ENCODE results near the gene NIM1K. TPM values are rescaled to one million over a fixed set of nuclear protein-coding genes. Genes with fewer than 3 reads are reported as not detected.

The NIM1K gene
- total and polyA plus RNA-seq, 4 experiments from 2014 or later = 0.24 to 0.40 (median 0.27) TPM

DNA sequence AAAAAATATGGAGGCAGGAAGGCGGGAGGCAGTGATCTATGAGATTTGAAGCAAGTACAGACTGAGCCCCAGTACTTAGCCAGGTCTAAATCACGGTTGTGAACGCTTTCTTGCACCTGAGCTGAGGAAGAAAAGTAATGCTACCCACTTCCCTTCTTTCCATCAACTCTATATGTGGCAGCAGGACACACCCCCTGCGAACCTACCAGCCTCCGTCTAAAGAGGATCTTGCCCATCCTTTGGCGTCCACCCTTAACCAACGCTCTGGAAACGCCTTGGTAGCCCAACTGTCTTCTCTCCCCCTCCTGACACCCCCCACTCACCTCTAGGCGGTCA, 120.6 kb downstream of the NIM1K start:
- ChIA-PET POLR2A (ENCODE audit: partially characterized antibody) (interaction anchor here (0.7 to 4.0 kb wide), 28 partner anchors 9 to 594 kb away, joined by 3 to 107 read pairs (median 6); partner anchors contain the start of genes C5orf34, NNT, TMEM267 and ZNF131), CTCF (ENCODE audit: partially characterized antibody) (interaction anchor here (0.5 to 4.3 kb wide), 15 partner anchors 8 to 434 kb away, joined by 3 to 40 read pairs (median 6); partner anchors contain the start of genes TMEM267 and ZNF131)
- DNase-seq = no peak
- Mint-ChIP-seq H3K27me3 (no peaks in the 10 kb centered on the region), H3K4me3 (peak overlapping the region; percentile 95 to 99 (median 98)), H3K9me3 (no peaks in the 10 kb centered on the region), H3K27ac (peak overlapping the region; percentile 78 to 99 (median 98)), H3K36me3 (peaks cover 0 to 5% of the 10 kb centered on the region in 2 donors), H3K4me1 (peaks cover 19 to 39% (median 26%) of the 10 kb centered on the region in 4 donors)
- intact Hi-C loops (cut with micrococcal nuclease) = loop anchor here (1.0 to 5.0 kb wide), 15 partner anchors 76 to 1496 kb away; partner anchors contain the start of genes C5orf34, FBXO4, MRPS30 and NNT
- Histone ChIP-seq H3K4me3 (ENCODE audit: low read length in 2 of 2) (peak overlapping the region; percentile 59 to 96), H3K36me3 (ENCODE audit: insufficient read depth, low read length) (no peaks in the 10 kb centered on the region), H3K27ac (ENCODE audit: low read depth, low read length) (peak overlapping the region; percentile 95), H3K27me3 (ENCODE audit: insufficient read depth, low read length) (no peaks in the 10 kb centered on the region), H3K9me3 (ENCODE audit: control insufficient read depth in 1 of 2, low read length in 2 of 2) (no peaks in the 10 kb centered on the region), H3K4me1 (ENCODE audit: insufficient read depth, low read length) (peaks cover 21% of the 10 kb centered on the region)

DNA sequence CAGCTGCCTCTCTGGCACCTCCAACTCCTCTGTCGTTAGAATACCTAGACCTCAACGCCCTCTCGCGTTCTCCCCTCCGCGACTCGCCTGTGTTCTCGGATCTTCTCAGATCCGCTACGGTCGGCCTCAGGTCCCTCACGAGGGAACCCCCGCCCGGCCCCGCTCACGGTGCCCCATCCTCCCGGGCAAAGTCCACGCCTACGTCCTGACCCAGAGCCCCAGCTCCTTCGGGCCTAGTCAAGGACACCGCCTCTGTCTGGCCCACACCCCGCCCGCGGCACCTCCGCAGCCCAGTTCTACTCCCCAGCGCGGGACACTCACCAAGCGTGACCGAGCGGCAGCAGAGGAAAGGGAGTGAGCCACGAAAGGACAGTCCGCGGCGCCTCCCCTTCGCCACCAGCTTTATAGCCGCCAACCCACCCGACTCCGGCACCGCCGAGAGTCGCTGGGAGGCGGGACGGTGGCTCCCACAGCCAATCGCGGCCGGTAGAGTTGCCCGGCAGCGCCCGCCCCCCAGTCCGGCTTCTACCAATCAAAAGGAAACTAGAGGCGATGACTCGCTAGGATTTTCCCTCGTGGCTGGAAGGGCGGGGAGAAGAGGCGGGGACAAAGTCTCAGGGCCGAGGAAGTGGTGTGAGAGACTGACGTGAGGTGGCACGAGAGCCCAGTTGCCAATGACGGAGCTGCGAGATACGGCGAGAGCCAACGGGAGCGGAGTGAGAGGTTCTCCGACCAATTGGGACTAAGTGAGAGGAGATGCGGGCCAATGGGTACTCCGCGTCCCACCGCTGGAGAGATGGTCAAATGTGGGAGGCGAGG, 121.2 kb downstream of the NIM1K start, which contains the start of gene HMGCS1:
Gene HMGCS1, minus strand, starts transcription at position 378 of the 819 bp plus-strand sequence. CDS start 14,447 bp downstream, outside the sequence.
- intact Hi-C loops (cut with micrococcal nuclease) = loop anchor here (1.0 to 5.0 kb wide), 15 partner anchors 76 to 1496 kb away; partner anchors contain the start of genes C5orf34, FBXO4, MRPS30 and NNT
- Histone ChIP-seq H3K4me1 (ENCODE audit: insufficient read depth, low read length) (peaks cover 21% of the 10 kb centered on the region), H3K36me3 (ENCODE audit: insufficient read depth, low read length) (no peaks in the 10 kb centered on the region), H3K4me3 (ENCODE audit: low read length in 2 of 2) (peak within 1 kb of the TSS; percentile 59 to 96), H3K27ac (ENCODE audit: low read depth, low read length) (peak within 1 kb of the TSS; percentile 95), H3K9me3 (ENCODE audit: control insufficient read depth in 1 of 2, low read length in 2 of 2) (no peaks in the 10 kb centered on the region), H3K27me3 (ENCODE audit: insufficient read depth, low read length) (no peaks in the 10 kb centered on the region)
- H3K36me3 Mint-ChIP-seq = peaks cover 0 to 5% of the 10 kb centered on the region in 2 donors
- H3K27me3 Mint-ChIP-seq = no peaks in the 10 kb centered on the region
- H3K27ac Mint-ChIP-seq = peak within 1 kb of the TSS; percentile 78 to 99 (median 98)
- no peaks in the 10 kb centered on the region for H3K9me3 Mint-ChIP-seq
- ChIA-PET CTCF (ENCODE audit: partially characterized antibody) (interaction anchor here (0.5 to 4.3 kb wide), 18 partner anchors 8 to 1388 kb away, joined by 3 to 40 read pairs (median 5); partner anchors contain the start of genes FBXO4, TMEM267 and ZNF131), POLR2A (ENCODE audit: partially characterized antibody) (interaction anchor here (0.7 to 4.0 kb wide), 32 partner anchors 8 to 1388 kb away, joined by 3 to 107 read pairs (median 6); partner anchors contain the start of genes C5orf34, FBXO4, NNT and TMEM267)
- peak within 1 kb of the TSS; percentile 95 to 99 (median 98) for H3K4me3 Mint-ChIP-seq
- DNase-seq = peak; percentile 99 to 100 (median 99)
- peaks cover 19 to 39% (median 25%) of the 10 kb centered on the region in 4 donors for H3K4me1 Mint-ChIP-seq

DNA sequence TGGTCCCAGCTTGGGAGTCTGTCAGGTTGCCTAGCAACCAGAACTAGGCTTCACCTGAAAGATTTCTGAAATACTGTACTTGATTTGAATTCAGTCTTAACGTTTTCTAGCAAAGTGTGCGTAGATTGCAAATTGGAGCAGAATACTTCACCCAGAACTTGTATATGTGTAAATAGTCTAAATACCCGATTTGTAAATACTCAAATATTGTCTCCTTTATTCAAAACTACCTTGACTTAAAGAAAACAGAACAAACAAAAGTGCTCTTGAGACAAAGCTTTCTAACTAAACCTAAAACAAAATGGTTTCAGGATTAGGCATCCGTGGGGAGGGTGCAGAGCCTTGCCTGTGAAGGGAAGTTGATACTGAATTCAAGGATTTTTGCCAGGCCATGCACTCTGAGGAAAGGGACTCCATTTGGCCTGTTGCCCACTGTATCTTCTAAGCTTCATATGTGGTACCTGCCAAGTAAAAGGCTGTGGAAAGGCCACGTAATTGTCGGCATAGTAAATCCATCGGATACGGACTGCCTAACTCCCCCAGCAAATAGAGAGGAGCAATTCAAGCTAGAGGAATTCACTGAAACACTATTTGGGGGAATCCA, 121.9 kb downstream of the NIM1K start:
- POLR2A ChIA-PET (ENCODE audit: partially characterized antibody) = interaction anchor here (0.6 to 4.0 kb wide), 26 partner anchors 9 to 1389 kb away, joined by 3 to 107 read pairs (median 8); partner anchors contain the start of genes C5orf34, FBXO4, NNT and TMEM267
- H3K36me3 Mint-ChIP-seq = peaks cover 0 to 5% of the 10 kb centered on the region in 2 donors
- H3K27ac Mint-ChIP-seq = peak overlapping the region; percentile 78 to 99 (median 98)

DNA sequence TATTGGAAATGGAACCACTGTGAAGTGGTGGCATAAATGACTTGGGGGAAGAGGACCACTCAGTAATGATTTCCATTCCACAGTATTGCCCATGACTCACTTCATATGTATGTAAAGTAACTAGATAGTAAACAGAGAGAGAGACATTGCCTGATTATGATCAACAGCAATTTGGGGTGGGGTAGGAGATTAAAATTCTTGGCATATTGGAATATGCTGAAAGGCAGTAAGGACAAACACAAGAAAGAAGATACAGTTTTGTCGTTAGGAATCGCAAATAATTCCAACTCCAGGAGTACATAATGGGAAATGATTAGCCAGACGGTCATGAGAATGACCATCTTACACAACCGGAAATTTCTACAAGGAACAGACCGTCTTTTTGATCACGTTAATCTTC, 122.7 kb downstream of the NIM1K start:
- Mint-ChIP-seq H3K36me3 (peaks cover 0 to 5% of the 10 kb centered on the region in 2 donors), H3K4me1 (peaks cover 19 to 33% (median 25%) of the 10 kb centered on the region in 4 donors), H3K27ac (peak overlapping the region in 5 of 7 donors; percentile 0 to 98 (median 65)), H3K4me3 (no peak overlapping the region), H3K9me3 (no peaks in the 10 kb centered on the region), H3K27me3 (no peaks in the 10 kb centered on the region)
- ChIA-PET CTCF (ENCODE audit: partially characterized antibody) (interaction anchor here (2.7 to 4.3 kb wide), 2 partner anchors 170 to 402 kb away, joined by 10 to 40 read pairs; partner anchors contain the start of gene TMEM267), POLR2A (ENCODE audit: partially characterized antibody) (interaction anchor here (0.6 to 4.0 kb wide), 9 partner anchors 82 to 320 kb away, joined by 3 to 107 read pairs (median 28); partner anchors contain the start of genes C5orf34, TMEM267 and ZNF131)
- intact Hi-C loops (cut with micrococcal nuclease) = loop anchor here (5.0 kb wide), 1 partner anchor 288 kb away; the partner anchor contains the start of gene NNT
- H3K4me1 ChIP-seq (ENCODE audit: insufficient read depth, low read length) = peaks cover 21% of the 10 kb centered on the region
- H3K27ac ChIP-seq (ENCODE audit: low read depth, low read length) = no peak overlapping the region
- no peaks in the 10 kb centered on the region for H3K27me3 ChIP-seq (ENCODE audit: insufficient read depth, low read length)
- no peaks in the 10 kb centered on the region for H3K9me3 ChIP-seq (ENCODE audit: control insufficient read depth in 1 of 2, low read length in 2 of 2)
- no peak overlapping the region for H3K4me3 ChIP-seq (ENCODE audit: low read length in 2 of 2)
- no peaks in the 10 kb centered on the region for H3K36me3 ChIP-seq (ENCODE audit: insufficient read depth, low read length)
- no peak for DNase-seq

More for the DNA sequence above, 121.9 kb downstream of the NIM1K start:
- no peaks in the 10 kb centered on the region for H3K27me3 Mint-ChIP-seq
- peaks cover 19 to 39% (median 25%) of the 10 kb centered on the region in 4 donors for H3K4me1 Mint-ChIP-seq
- Histone ChIP-seq H3K4me1 (ENCODE audit: insufficient read depth, low read length) (peaks cover 21% of the 10 kb centered on the region), H3K36me3 (ENCODE audit: insufficient read depth, low read length) (no peaks in the 10 kb centered on the region), H3K4me3 (ENCODE audit: low read length in 2 of 2) (peak overlapping the region; percentile 40 to 41), H3K27ac (ENCODE audit: low read depth, low read length) (peak overlapping the region; percentile 95), H3K9me3 (ENCODE audit: control insufficient read depth in 1 of 2, low read length in 2 of 2) (no peaks in the 10 kb centered on the region), H3K27me3 (ENCODE audit: insufficient read depth, low read length) (no peaks in the 10 kb centered on the region)
- peak overlapping the region; percentile 95 to 99 (median 98) for H3K4me3 Mint-ChIP-seq
- no peak for DNase-seq
- CTCF ChIA-PET (ENCODE audit: partially characterized antibody) = interaction anchor here (0.8 to 4.3 kb wide), 12 partner anchors 9 to 1389 kb away, joined by 3 to 40 read pairs (median 6); partner anchors contain the start of genes FBXO4, TMEM267 and ZNF131
- no peaks in the 10 kb centered on the region for H3K9me3 Mint-ChIP-seq
- intact Hi-C loops (cut with micrococcal nuclease) = loop anchor here (1.0 to 5.0 kb wide), 15 partner anchors 75 to 1495 kb away; partner anchors contain the start of genes C5orf34, FBXO4, MRPS30 and NNT

DNA sequence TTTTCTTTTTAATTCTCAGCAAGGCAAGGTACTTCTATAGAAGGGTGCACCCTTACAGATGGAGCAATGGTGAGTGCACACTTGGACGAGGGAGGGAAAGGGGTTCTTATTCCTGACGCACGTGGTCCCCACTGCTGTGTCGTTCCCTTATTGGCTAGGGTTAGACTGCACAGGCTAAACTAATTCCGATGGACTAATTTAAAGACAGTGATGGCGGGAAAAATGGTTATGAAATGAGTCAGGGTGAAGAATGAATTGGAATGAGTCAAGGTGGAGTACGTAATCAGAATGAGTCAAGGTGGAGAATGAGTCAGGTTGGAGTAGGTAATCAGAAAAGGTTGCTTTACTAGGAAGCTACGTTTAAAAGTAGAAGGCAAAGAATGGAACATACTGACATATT, 123.2 kb downstream of the NIM1K start:
- intact Hi-C loops (cut with micrococcal nuclease) = no loop called here
- DNase-seq = no peak
- POLR2A ChIA-PET (ENCODE audit: partially characterized antibody) = no interaction called here
- Mint-ChIP-seq H3K4me3 (no peak overlapping the region), H3K27me3 (no peaks in the 10 kb centered on the region), H3K27ac (peak overlapping the region in 5 of 7 donors; percentile 0 to 65 (median 32)), H3K4me1 (peaks cover 17 to 33% (median 25%) of the 10 kb centered on the region in 4 donors), H3K9me3 (no peaks in the 10 kb centered on the region), H3K36me3 (peaks cover 0 to 5% of the 10 kb centered on the region in 2 donors)
- Histone ChIP-seq H3K9me3 (ENCODE audit: control insufficient read depth in 1 of 2, low read length in 2 of 2) (no peaks in the 10 kb centered on the region), H3K4me3 (ENCODE audit: low read length in 2 of 2) (no peak overlapping the region), H3K27me3 (ENCODE audit: insufficient read depth, low read length) (no peaks in the 10 kb centered on the region), H3K4me1 (ENCODE audit: insufficient read depth, low read length) (peaks cover 21% of the 10 kb centered on the region), H3K36me3 (ENCODE audit: insufficient read depth, low read length) (no peaks in the 10 kb centered on the region), H3K27ac (ENCODE audit: low read depth, low read length) (no peak overlapping the region)
- CTCF ChIA-PET (ENCODE audit: partially characterized antibody) = no interaction called here

DNA sequence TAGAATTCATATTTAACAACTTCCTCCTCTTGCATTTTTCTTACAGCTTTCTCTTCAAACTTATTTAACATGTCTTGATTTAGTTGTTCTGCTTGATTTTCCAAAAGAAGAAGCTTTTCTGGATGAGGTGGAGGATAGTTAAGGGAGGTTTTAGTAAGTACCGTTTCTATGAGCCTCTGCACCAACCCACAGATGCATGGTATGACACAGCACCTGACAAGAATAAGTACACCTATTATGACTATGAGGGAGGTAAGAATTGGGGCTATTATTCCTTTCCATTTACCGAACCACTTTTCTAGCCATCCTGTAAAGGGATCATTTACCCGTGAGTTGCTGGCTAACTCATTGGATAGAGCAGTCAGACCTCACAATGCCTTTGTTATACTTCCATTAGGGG, 123.7 kb downstream of the NIM1K start:
- Histone ChIP-seq H3K9me3 (ENCODE audit: control insufficient read depth in 1 of 2, low read length in 2 of 2) (no peaks in the 10 kb centered on the region), H3K27me3 (ENCODE audit: insufficient read depth, low read length) (no peaks in the 10 kb centered on the region), H3K27ac (ENCODE audit: low read depth, low read length) (no peak overlapping the region), H3K4me3 (ENCODE audit: low read length in 2 of 2) (no peak overlapping the region), H3K36me3 (ENCODE audit: insufficient read depth, low read length) (no peaks in the 10 kb centered on the region), H3K4me1 (ENCODE audit: insufficient read depth, low read length) (peaks cover 21% of the 10 kb centered on the region)
- peak overlapping the region in 3 of 7 donors; percentile 0 to 70 (median 32) for H3K27ac Mint-ChIP-seq
- peaks cover 0 to 5% of the 10 kb centered on the region in 2 donors for H3K36me3 Mint-ChIP-seq
- POLR2A ChIA-PET (ENCODE audit: partially characterized antibody) = interaction anchor here (1.6 kb wide), 1 partner anchor 195 kb away, joined by 5 read pairs; the partner anchor contains the start of gene ZNF131
- H3K4me3 Mint-ChIP-seq = no peak overlapping the region
- CTCF ChIA-PET (ENCODE audit: partially characterized antibody) = no interaction called here
- H3K27me3 Mint-ChIP-seq = no peaks in the 10 kb centered on the region
- no peaks in the 10 kb centered on the region for H3K9me3 Mint-ChIP-seq
- no peak for DNase-seq
- peaks cover 16 to 32% (median 25%) of the 10 kb centered on the region in 4 donors for H3K4me1 Mint-ChIP-seq
- intact Hi-C loops (cut with micrococcal nuclease) = no loop called here

Data from CD4-positive, alpha-beta memory T cell (primary cell).